CD4-positive, alpha-beta T cell treated with Interleukin-1 beta for 1 hour (primary cell): ENCODE measurements around the gene GLI1.
"Not testable (repeated sequence)": the region's sequence is repeated elsewhere in the genome, so short reads cannot be mapped to it uniquely, and the experiment has no call there.

Experiments used
- DNase-seq, 2 donors: peaks; one replicate each; pipeline ENCODE4 v3.0.0-alpha.2; 2020 to 2022

The GLI1 gene

DNA sequence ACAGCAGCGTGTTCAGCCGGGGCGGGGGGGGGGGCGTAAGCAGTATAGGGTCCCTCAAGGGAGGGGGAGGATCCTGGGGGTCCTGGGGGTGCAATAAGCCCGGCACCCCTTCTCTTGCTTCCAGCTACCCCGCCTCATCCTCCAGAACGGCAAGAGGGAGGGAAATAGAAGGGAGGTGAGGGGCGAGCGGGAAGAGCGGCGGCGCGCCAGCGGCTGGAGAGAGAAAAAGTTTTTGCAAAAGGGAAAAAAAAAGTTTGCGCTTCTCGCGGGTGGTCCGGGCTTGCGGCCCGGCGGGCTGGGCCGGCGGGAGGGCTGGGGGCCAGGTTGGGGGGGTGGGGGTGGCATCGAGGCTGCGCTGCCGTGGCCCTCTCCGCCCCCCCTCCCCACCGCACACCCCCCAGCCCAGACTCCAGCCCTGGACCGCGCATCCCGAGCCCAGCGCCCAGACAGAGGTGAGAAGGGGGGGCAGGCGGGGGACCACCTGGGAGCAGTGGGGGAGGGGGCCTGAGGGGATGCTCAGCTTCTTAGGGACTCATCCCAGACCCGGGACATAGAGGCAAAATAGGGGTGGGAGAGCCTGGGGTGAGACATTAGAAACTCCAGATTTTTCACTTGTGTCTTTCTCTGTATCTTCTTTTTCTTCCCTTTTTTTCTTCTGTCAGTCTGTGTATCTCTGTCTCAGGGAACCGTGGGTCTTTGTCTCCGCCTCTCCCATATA is at the start of gene GLI1:
Gene GLI1 (plus strand): TSS at position 36 of the 718 bp plus-strand sequence. CDS start 3,907 bp downstream, outside the sequence.
- no peak for DNase-seq

DNA sequence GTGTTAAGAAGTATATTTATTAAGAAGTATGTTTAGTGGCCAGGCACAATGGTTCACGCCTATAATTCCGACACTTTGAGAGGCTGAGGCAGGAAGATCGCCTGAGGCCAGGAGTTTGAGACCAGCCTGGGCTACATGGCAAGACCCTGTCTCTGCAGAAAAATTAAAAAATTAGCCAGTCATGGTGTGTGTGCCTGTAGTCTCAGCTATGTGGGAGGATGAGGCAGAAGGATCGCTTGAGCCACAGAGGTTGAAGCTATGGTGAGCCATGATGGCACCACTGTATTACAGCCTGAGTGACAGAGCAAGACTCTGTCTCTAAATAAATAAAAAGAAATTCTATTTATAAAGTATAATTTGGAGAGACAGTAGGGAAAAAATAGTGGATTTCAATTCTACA is 49.1 kb upstream of the GLI1 start:
- no peak for DNase-seq

DNA sequence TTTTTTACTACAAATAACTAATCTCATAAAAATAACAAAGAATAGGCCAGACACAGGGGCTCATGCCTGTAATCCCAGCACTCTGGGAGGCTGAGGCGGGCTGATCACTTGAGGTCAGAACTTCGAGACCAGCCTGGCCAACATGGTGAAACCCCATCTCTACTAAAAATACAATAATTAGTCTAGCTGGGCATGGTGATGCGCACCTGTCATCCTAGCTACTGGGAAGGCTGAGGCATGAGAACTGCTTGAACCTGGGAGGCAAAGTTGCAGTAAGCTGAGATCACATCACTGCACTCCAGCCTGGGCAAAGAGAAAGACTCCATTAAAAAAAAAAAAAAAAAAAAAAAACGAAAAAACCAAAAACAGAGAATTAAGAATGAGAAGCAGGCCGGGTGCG is 45.4 kb upstream of the GLI1 start:
- DNase-seq, result not testable (repeated sequence)

GRCh38 chr12:57415088-57415487 is 44.5 kb upstream of the GLI1 start:
- DNase-seq, result no peak

DNA sequence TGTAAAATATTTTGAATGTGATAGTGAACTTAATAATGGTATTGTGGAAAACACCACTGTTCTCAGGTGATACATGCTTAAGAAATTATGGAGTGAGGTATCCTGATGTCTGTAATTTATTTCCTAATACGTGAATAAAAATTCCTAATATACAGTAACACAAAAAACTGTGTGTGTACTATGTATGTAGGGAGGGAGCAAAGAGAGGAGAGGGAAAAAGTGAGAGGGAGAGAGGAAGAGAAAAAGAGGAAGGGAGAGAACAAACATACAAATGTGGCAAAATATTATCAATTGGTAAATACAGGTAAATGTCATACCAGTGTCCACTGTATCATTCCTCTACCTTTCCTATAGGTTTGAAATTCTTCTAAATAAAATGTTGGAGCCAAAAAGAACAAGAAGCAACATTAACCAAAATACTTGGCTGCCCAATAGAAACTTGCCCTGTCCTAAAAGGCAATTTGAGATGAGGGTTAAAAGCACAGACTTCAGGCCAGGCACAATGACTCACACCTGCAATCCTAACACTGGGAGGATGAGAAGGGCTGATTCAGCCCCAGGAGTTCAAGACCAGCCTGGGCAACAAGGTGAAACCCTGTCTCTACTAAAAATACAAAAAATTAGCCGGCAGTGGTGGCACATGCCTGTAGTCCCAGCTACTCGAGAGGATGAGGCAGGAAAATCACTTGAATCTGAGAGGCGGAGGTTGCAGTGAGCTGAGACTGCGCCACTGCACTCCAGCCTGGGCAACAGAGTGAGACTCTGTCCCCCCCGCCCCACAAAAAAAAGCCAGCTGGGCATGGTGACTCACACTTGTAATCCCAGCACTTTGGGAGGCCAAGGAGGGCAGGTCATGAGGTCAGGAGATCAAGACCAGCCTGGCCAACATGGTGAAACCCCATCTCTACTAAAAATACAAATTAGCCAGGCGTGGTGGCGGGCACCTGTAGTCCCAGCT is 43.3 kb upstream of the GLI1 start:
- DNase-seq, result no peak

GRCh38 chr12:57418255-57418654 is 41.3 kb upstream of the GLI1 start:
- no peak for DNase-seq

GRCh38 chr12:57419495-57419894 is 40.1 kb upstream of the GLI1 start:
- DNase-seq, result no peak

DNA sequence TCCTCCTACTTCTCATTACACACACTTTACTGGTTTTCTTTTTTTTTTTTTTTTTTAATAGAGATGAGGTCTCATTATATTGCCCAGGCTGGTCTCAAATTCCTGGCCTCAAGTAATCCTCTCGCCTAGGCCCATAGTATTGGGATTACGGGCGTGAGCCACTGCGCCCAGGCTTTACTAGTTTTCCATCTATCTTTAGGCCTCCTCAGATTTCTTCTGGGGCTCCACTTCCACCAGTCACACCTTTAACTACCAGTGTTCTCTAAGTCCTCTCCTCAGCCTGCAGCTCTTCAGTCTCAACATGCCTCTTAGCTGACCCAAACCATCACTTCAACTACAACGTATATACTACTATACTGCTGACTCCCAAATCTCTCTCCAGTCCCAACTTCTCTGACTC is 39.1 kb upstream of the GLI1 start:
- no peak for DNase-seq

GRCh38 chr12:57426948-57427347 is 32.6 kb upstream of the GLI1 start:
- not testable (repeated sequence) for DNase-seq

DNA sequence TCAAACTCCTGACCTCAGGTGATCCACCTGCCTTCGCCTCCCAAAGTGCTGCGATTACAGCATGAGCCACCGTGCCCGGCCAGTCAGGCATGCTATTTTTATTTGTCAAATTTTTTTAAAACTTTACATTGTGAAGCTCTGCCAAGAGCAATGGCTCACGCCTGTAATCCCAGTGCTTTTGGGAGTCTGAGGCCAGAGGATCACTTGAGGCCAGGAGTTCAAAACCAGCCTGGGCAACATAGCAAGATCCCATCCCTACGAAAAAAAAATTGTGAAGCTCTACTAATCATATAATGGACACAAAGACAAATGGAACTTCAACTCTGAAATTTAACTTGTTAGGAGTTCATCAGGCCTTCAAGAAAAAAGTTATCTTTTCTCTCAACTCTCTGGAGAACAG is 30.6 kb upstream of the GLI1 start:
- no peak for DNase-seq

GRCh38 chr12:57429473-57430111 is 30.0 kb upstream of the GLI1 start:
- DNase-seq, result no peak

GRCh38 chr12:57430112-57430930 is 29.3 kb upstream of the GLI1 start:
- DNase-seq, result no peak

DNA sequence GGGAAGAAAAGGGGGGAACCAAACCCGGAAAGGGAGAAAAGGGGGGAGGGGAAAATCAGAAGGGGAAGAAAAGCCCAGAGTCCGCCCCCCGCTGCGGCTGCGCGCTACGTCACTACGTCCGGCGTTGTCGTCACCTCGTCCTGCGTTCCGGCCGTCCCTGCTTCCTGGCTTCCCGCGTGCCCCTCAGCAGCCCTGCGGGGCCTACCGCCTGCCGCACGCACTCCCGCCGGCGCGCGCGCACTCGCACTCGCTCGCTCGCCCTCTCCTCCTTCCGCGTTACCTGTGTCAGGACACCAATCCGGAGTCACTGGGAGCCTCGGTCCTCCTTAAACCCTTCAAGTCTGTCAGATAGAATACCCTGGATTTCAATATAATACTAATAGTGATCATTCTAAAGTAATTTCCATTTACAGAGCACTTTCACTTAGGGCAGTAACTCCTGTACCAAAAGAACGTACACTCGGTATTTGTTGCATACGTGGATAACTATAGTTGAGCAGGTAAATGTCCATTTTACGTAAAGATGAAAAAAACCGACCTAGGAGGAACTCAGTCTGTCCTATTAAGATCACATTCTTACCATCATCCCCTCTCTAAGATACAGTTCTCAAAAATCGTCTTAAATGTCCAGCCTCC is 28.5 kb upstream of the GLI1 start, which contains the start of gene R3HDM2:
Gene R3HDM2 (minus strand): TSS at position 113 of the 636 bp plus-strand sequence. CDS start 120,615 bp downstream, outside the sequence.
- peak; percentile 95 to 96 for DNase-seq

DNA sequence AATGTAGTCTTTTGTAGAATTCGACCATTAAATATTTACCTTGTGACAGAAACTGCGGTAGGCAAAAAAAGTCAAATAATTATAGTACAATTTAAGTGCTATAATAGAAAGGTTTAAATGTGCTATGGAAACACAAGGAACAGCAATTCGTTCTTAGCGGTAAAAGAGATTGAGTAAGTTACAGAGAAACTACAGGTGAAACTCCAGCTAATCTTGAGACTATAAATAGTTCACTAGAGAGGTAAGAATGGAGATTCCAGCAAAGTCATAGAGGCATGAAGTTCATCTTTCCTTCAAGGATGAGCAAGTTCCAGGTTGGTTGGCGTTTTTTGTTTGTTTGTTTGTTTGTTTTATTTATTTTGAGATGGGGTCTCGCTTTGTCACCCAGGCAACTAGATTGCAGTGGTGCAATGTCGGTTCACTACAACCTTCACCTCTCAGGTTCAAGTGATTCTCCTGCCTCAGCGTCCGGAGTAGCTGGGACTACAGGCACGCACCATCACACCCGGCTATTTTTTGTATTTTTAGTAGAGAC is 27.9 kb upstream of the GLI1 start:
- no peak for DNase-seq

DNA sequence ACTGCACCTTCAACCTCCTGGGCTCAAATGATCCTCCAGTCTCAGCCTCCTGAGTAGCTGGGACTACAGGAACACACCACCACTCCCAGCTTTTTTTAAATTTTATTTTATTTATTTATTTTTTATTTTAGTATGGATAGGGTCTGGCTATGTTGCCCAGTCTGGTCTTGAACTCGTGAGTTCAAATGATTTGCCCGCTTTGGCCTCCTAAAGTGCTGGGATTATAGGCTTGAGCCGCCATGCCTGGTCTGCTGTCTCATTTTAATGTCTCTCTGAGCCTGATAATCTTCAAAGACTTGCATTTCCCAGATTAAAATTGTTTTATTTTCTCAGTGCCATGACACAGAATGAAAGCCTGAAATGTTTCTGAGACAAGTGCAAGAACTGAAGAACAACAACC is 26.2 kb upstream of the GLI1 start:
- no peak for DNase-seq

DNA sequence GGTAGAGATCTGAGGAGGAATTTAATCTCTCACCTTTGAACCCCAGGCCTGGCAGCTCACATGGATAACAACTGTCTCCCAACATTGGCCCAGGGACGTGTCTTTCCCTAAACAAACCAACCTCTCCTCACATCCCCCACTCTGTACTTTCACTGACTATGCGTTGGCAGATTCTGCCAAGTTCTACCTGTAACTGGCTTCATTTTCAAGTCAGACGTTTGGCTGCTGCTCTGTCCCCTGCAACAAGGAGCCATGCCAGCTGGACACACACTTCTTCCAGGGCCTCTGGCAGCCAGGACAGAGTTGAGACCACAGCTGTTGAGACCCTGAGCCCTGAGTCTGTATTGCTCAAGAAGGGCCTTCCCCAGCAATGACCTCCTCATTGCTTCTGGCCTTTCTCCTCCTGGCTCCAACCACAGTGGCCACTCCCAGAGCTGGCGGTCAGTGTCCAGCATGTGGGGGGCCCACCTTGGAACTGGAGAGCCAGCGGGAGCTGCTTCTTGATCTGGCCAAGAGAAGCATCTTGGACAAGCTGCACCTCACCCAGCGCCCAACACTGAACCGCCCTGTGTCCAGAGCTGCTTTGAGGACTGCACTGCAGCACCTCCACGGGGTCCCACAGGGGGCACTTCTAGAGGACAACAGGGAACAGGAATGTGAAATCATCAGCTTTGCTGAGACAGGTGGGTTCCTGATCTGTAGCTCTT is 24.9 kb upstream of the GLI1 start, which contains the start of gene INHBC:
Gene INHBC (plus strand): TSS at position 268 of the 707 bp plus-strand sequence. CDS start 103 bp downstream, at position 371.
- DNase-seq, result no peak

DNA sequence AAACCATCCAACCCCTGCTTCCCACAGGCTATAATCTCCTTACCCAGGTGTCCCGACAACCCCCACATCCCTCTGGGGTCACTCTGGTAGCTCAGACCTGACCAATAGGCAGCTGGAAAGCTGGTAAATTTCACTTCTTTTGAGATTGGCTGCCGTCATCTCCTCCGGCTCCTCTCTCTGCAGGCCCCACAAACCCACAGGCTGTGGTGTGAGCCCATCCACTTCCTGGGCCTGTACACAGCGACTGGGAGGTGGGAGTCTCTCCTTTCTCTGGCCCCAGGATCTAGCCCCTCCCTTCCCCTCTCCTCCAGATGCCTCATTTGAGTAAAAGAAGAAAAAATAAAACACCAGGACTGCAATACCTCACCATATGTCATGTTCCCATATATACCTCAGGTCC is 24.3 kb upstream of the GLI1 start:
- no peak for DNase-seq

GRCh38 chr12:57438400-57438799 is 21.2 kb upstream of the GLI1 start:
- no peak for DNase-seq

- no peak for DNase-seq
These were observed 19.8 kb upstream of the GLI1 start for GRCh38 chr12:57439762-57440266.

DNA sequence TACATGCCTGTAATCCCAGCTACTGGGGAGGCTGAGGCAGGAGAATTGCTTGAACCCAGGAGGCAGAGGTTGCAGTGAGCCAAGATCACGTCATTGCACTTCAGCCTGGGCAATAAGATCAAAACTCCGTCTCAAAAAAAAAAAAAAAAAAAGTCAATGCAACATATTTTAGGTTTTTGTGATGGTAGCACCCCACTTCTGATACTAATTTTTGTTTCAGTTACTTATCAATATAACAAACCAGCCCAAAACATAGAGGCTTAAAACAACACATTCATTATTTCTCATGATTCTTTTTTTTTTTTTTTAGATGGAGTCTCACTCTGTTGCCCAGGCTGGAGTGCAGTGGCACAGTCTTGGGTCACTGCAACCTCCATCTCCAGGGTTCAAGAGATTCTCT is 18.2 kb upstream of the GLI1 start:
- DNase-seq, result not testable (repeated sequence)
